DND-41 (cell line): ENCODE data around the gene ELL2.

ENCODE experiments used
- EZH2 ChIP-seq: IDR thresholded peaks from 3 replicates; pipeline ENCODE4 v1.6.1; 2012; ENCODE audit warnings: borderline replicate concordance, low read depth, mild to moderate bottlenecking, moderate library complexity, low read length, inconsistent platforms; ENCODE audit not compliant: severe bottlenecking
- TF ChIP-seq, protein P1 (sequence below): IDR thresholded peaks from 2 replicates; pipeline ENCODE4 v1.5.1; 2012; ENCODE audit warnings: borderline replicate concordance, low read length, moderate library complexity, mild to moderate bottlenecking; ENCODE audit not compliant: poor library complexity, severe bottlenecking; ENCODE audit errors: extremely low read depth

DNA sequence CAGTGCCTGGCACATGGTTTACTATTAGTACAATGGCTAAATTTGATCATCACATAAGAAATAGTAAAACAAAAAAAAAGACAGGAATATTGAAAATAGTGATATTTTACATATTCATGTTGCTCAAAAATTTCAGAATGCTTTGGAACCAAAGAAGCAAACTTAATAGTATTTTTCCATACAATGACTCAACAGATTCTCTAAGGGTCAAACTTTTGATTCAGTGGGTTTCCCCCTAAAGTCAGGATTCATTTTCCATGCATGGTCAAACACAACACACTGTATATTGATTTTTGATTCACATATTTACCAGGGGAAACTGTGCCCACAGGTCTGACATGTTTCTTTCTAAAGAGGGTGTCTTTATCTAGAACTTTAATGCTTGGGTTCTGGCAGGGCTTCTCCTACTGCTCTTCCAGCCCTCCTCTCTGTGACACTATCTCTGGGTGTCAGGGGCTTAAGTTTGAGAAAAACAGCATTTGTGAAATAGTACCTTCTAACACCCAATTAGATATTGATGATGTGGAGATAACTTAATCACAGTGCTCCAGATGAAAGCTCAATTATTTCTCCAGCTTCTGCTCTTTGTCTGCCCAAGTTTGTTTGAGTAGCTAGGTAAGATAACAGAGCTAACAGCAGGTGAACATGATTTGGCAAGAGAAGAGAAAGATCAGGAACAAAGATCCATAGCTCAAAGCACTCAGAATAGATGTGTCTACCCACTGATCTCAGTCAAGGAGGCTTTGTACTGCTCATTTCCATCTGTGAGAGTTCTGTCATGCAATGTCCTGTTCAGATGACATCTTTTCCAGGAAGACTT lies 35.5 kb upstream of the ELL2 start:
- TF ChIP-seq, protein P1, sequence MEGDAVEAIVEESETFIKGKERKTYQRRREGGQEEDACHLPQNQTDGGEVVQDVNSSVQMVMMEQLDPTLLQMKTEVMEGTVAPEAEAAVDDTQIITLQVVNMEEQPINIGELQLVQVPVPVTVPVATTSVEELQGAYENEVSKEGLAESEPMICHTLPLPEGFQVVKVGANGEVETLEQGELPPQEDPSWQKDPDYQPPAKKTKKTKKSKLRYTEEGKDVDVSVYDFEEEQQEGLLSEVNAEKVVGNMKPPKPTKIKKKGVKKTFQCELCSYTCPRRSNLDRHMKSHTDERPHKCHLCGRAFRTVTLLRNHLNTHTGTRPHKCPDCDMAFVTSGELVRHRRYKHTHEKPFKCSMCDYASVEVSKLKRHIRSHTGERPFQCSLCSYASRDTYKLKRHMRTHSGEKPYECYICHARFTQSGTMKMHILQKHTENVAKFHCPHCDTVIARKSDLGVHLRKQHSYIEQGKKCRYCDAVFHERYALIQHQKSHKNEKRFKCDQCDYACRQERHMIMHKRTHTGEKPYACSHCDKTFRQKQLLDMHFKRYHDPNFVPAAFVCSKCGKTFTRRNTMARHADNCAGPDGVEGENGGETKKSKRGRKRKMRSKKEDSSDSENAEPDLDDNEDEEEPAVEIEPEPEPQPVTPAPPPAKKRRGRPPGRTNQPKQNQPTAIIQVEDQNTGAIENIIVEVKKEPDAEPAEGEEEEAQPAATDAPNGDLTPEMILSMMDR = no peak
- TF ChIP-seq EZH2 = no peak
